H1 (cell line): ENCODE results near the gene SCYL3. TPM values are rescaled to one million over a fixed set of nuclear protein-coding genes. Genes with fewer than 3 reads are reported as not detected.

Experiments
- CTCF ChIA-PET: fragments of 300-600 bp; sonication (Branson Sonifier 250); formaldehyde crosslinking; loops from one replicate; lab custom pipeline; 2021; ENCODE audit not compliant: partially characterized antibody; lab: Charles Lee
- POLR2A ChIA-PET: fragments of 300-600 bp; sonication (Branson Sonifier 250); formaldehyde crosslinking; loops from one replicate; lab custom pipeline; 2021; ENCODE audit warnings: inconsistent platforms; ENCODE audit not compliant: partially characterized antibody; lab: Charles Lee
- DNase-seq, 2 experiments: peaks; one replicate each; pipeline versions ENCODE4 v3.0.0 to v3.0.0-alpha.2; 2010 to 2022; ENCODE audit warnings: low spot score in 2 of 2, low read depth in 1 of 2, mixed read lengths in 1 of 2
- FAIRE-seq: peaks from 2 replicates; lab custom pipeline; 2011; peaks lifted over from hg19 to GRCh38; lab: Jason Lieb, UNC
- H2AFZ ChIP-seq: 2 replicates; pipeline ENCODE4 v1.8.1; 2012; ENCODE audit warnings: low read length, inconsistent platforms
- H2AK5ac ChIP-seq: 2 replicates; pipeline ENCODE4 v1.6.1; 2013; ENCODE audit warnings: low read depth, low read length
- H2BK120ac ChIP-seq: replicated peaks from 2 replicates; pipeline ENCODE3; 2013; ENCODE audit warnings: low read depth, low read length, inconsistent platforms
- H2BK12ac ChIP-seq: 2 replicates; pipeline ENCODE4 v1.6.1; 2013; ENCODE audit warnings: low read depth, low read length
- H2BK15ac ChIP-seq: 2 replicates; pipeline ENCODE4 v1.6.1; 2013; ENCODE audit warnings: low read length
- H2BK20ac ChIP-seq: 2 replicates; pipeline ENCODE4 v1.6.1; 2013; ENCODE audit warnings: low read length
- H2BK5ac ChIP-seq: 2 replicates; pipeline ENCODE4 v1.6.1; 2013; ENCODE audit warnings: low read depth, low read length
- H3K14ac ChIP-seq: 2 replicates; pipeline ENCODE4 v1.6.1; 2013; ENCODE audit warnings: inconsistent platforms; ENCODE audit not compliant: insufficient read length
- H3K18ac ChIP-seq: 2 replicates; pipeline ENCODE4 v1.6.1; 2013; ENCODE audit warnings: low read length; ENCODE audit errors: extremely low read depth
- H3K23ac ChIP-seq: 2 replicates; pipeline ENCODE4 v1.6.1; 2013; ENCODE audit warnings: inconsistent platforms; ENCODE audit not compliant: insufficient read length
- H3K23me2 ChIP-seq: 2 replicates; pipeline ENCODE4 v1.6.1; 2013; ENCODE audit warnings: low read depth, low read length
- H3K27ac ChIP-seq: 2 replicates; pipeline ENCODE4 v1.6.1; 2011; ENCODE audit warnings: low read depth, low read length, inconsistent platforms
- H3K27me3 ChIP-seq, 4 experiments: replicated peaks in 1 of 4; 1 replicate in 1 of 4; 2 replicates in 3 of 4; pipeline versions ENCODE4 v1.6.1 to v1.8.1; 2011 to 2013; ENCODE audit warnings: low read length in 3 of 4, mild to moderate bottlenecking in 3 of 4, inconsistent platforms in 2 of 4, mixed read lengths in 2 of 4, moderate library complexity in 1 of 4; ENCODE audit not compliant: control insufficient read depth in 3 of 4, insufficient read depth in 3 of 4; ENCODE audit errors: extremely low read depth in 1 of 4
- H3K36me3 ChIP-seq, 4 experiments: 2 replicates each; pipeline versions ENCODE4 v1.6.1 to v1.8.1; 2011 to 2013; ENCODE audit warnings: mild to moderate bottlenecking in 4 of 4, low read length in 3 of 4, moderate library complexity in 2 of 4, control low read depth in 1 of 4, inconsistent platforms in 1 of 4; ENCODE audit not compliant: insufficient read depth in 4 of 4, control insufficient read depth in 2 of 4
- H3K4ac ChIP-seq: replicated peaks from 2 replicates; pipeline ENCODE3; 2013; ENCODE audit warnings: low read length, low read depth, mixed read lengths, inconsistent platforms; ENCODE audit not compliant: insufficient read length
- H3K4me1 ChIP-seq, 4 experiments: replicated peaks in 1 of 4; 1 replicate in 1 of 4; 2 replicates in 3 of 4; pipeline versions ENCODE4 v1.6.1 to v1.8.1; 2011 to 2013; ENCODE audit warnings: low read length in 3 of 4, inconsistent platforms in 2 of 4, mixed read lengths in 1 of 4; ENCODE audit not compliant: insufficient read depth in 4 of 4, control insufficient read depth in 3 of 4
- H3K4me2 ChIP-seq, 2 experiments: 2 replicates each; pipeline versions ENCODE4 v1.6.1 to v1.8.1; 2011 to 2013; ENCODE audit warnings: low read depth in 2 of 2, low read length in 2 of 2, control low read depth in 1 of 2, inconsistent platforms in 1 of 2, mild to moderate bottlenecking in 1 of 2; ENCODE audit not compliant: insufficient read depth in 1 of 2
- H3K4me3 ChIP-seq, 4 experiments: fragments of 200-600, 300-600 bp in 1 of 4; sonication (generic), shearing (Covaris generic), sonication (Bioruptor Twin) in 1 of 4; 2 replicates each; pipeline versions ENCODE4 v1.5.1 to v1.8.1; 2011 to 2016; ENCODE audit warnings: low read length in 4 of 4, low read depth in 3 of 4, control low read depth in 2 of 4, inconsistent platforms in 2 of 4, mild to moderate bottlenecking in 2 of 4, mixed read lengths in 1 of 4, moderate library complexity in 1 of 4; ENCODE audit not compliant: insufficient read depth in 2 of 4; ENCODE audit errors: extremely low read depth in 1 of 4
- H3K56ac ChIP-seq: replicated peaks from 2 replicates; pipeline ENCODE3; 2013; ENCODE audit warnings: low read depth, mild to moderate bottlenecking, mixed read lengths, low read length, inconsistent platforms; ENCODE audit not compliant: insufficient read length
- H3K79me1 ChIP-seq: 2 replicates; pipeline ENCODE4 v1.6.1; 2013; ENCODE audit warnings: low read depth, low read length, control low read depth
- H3K79me2 ChIP-seq, 2 experiments: 2 replicates each; pipeline versions ENCODE4 v1.6.1 to v1.8.1; 2012 to 2013; ENCODE audit warnings: low read length in 2 of 2, mild to moderate bottlenecking in 2 of 2, inconsistent platforms in 1 of 2; ENCODE audit not compliant: insufficient read depth in 2 of 2, control insufficient read depth in 1 of 2
- H3K9ac ChIP-seq, 4 experiments: replicated peaks in 1 of 4; 1 replicate in 1 of 4; 2 replicates in 3 of 4; pipeline versions ENCODE4 v1.6.1 to v1.8.1; 2011 to 2013; ENCODE audit warnings: low read depth in 3 of 4, low read length in 3 of 4, control low read depth in 2 of 4, mild to moderate bottlenecking in 2 of 4, moderate library complexity in 2 of 4, inconsistent platforms in 1 of 4; ENCODE audit errors: extremely low read depth in 1 of 4
- H3K9me3 ChIP-seq, 2 experiments: 2 replicates each; pipeline versions ENCODE4 v1.6.1 to v1.8.1; 2012 to 2013; ENCODE audit warnings: mild to moderate bottlenecking in 2 of 2, moderate library complexity in 2 of 2, control low read depth in 1 of 2, inconsistent platforms in 1 of 2, low read depth in 1 of 2, low read length in 1 of 2, mixed read lengths in 1 of 2; ENCODE audit not compliant: insufficient read depth in 2 of 2
- H4K20me1 ChIP-seq, 2 experiments: replicated peaks in 1 of 2; 2 replicates each; pipeline versions ENCODE3 to v1.8.1; 2011 to 2013; ENCODE audit warnings: inconsistent platforms in 2 of 2, low read length in 2 of 2, mild to moderate bottlenecking in 1 of 2; ENCODE audit not compliant: insufficient read depth in 2 of 2, control insufficient read depth in 1 of 2
- H4K5ac ChIP-seq: 2 replicates; pipeline ENCODE4 v1.6.1; 2013; ENCODE audit warnings: low read length, low read depth, mixed read lengths, inconsistent platforms; ENCODE audit not compliant: insufficient read length
- H4K8ac ChIP-seq: 2 replicates; pipeline ENCODE4 v1.8.0; 2013; ENCODE audit warnings: mild to moderate bottlenecking, moderate library complexity, low read length, inconsistent platforms; ENCODE audit not compliant: insufficient read depth; ENCODE audit errors: extremely low read depth
- H4K91ac ChIP-seq: replicated peaks from 2 replicates; pipeline ENCODE3; 2013; ENCODE audit warnings: low read length, mixed read lengths, inconsistent platforms; ENCODE audit not compliant: insufficient read length
- CBX5 ChIP-seq: fragments of 300-800, 300-1000 bp; sonication (generic); IDR thresholded peaks from 2 replicates; pipeline ENCODE4 v1.7.1; 2016; ENCODE audit warnings: antibody characterized with exemption, low read length, low read depth
- CBX8 ChIP-seq: fragments of 300-800, 300-1000 bp; sonication (generic); IDR thresholded peaks from 2 replicates; pipeline ENCODE4 v1.7.1; 2016; ENCODE audit warnings: low read depth, low read length, borderline replicate concordance
- CHD1 ChIP-seq: IDR thresholded peaks from 2 replicates; pipeline ENCODE4 v1.6.1; 2012; ENCODE audit warnings: low read depth, low read length, improper control_type of control experiment
- EGR1 ChIP-seq: IDR thresholded peaks from 2 replicates; pipeline ENCODE4 v1.6.1; 2011; ENCODE audit warnings: low read depth, low read length, borderline replicate concordance
- FOSL1 ChIP-seq: IDR thresholded peaks from 2 replicates; pipeline ENCODE4 v1.6.1; 2011; ENCODE audit warnings: mild to moderate bottlenecking, low read depth, low read length, moderate library complexity; ENCODE audit not compliant: insufficient read depth
- MAFK ChIP-seq: IDR thresholded peaks from 2 replicates; pipeline ENCODE4 v1.6.1; 2012; ENCODE audit warnings: low read depth, mild to moderate bottlenecking, improper control_type of control experiment, low read length
- WGBS, 2 experiments: shearing (Covaris generic) in 1 of 2; methylation state at CpG; one replicate each; pipeline versions ENCODE4 v1.1.6 to v1.1.7; 2013 to 2015; ENCODE audit warnings: low lambda C conversion rate in 2 of 2, mixed read lengths in 2 of 2, inconsistent platforms in 1 of 2, low coverage in 1 of 2, missing lambda C conversion rate in 1 of 2; ENCODE audit not compliant: insufficient replicate concordance in 2 of 2, insufficient coverage in 1 of 2, insufficient read length in 1 of 2; ENCODE audit errors: extremely low coverage in 1 of 2, missing lambda C conversion rate in 1 of 2; 5-methylcytosine and 5-hydroxymethylcytosine counted together
- polyA plus RNA-seq, 7 experiments: library from polyadenylated mRNA; depleted of rRNA in 3 of 7; stranded (reverse) in 5 of 7; unstranded in 2 of 7; fragments of >200 nt in 5 of 7; fragments of 200-250 nt in 2 of 7; gene quantifications; 1 replicate in 5 of 7; 2 replicates in 1 of 7; 4 replicates in 1 of 7; pipeline versions ENCODE4 v1.2.1 to v1.2.3, GENCODE V29; 2011 to 2013; ENCODE audit warnings: missing spikeins in 2 of 7, mixed read lengths in 2 of 7
- total RNA-seq: library from RNA; stranded (reverse); fragmentation: NEBNext Ultra II Directional; extraction: Animal tissue kit (Norgen Biotek cat#: 25700); gene quantifications from 2 replicates; pipeline ENCODE4 v1.2.1, GENCODE V29; 2021
- TF ChIP-seq, protein P1 (sequence below): IDR thresholded peaks from 2 replicates; pipeline ENCODE4 v1.6.1; 2011; ENCODE audit warnings: low read depth, mild to moderate bottlenecking, low read length; ENCODE audit not compliant: insufficient read depth

SCYL3 gene
- total and polyA plus RNA-seq, 2 of the 8 experiments (the other 6 are each of a cell fraction or from before 2014, with no cell fraction given): 2.7 to 5.3 TPM

DNA sequence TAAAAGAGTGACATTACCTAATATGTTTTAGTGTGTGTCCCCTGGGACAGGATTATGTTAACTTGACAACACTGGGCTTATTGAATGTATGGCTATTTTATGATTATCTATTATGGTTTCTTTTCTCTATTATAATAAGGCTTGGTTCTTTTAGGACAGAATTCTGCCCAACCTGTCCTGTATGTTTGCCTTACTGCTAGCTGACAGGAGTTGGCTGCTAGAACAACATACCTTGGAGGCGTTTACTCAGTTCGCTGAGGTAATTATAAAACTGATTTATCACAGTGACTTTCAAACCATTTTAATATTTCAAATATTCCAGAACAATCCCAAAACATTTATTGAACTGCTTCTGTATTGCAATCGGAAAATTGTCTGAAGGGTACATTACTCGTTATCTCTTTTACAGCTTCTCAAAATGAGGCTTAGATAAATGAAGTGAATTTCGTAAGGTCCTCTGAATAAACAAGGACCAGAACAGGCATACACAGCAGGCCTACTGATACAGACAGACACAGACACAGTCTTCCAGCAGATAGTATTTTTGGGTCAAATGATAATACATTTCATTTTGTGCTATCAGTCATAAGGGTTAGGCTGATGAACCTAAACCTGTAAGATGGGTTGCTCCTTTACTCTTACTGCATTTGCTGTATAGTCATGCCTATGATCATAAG is 44.2 kb downstream of the SCYL3 start:
- no peak overlapping the region for H3K23ac ChIP-seq

More for the DNA sequence above, 44.2 kb downstream of the SCYL3 start:
- no peak overlapping the region for H2BK120ac ChIP-seq
- no peak overlapping the region for H2BK15ac ChIP-seq
- H3K4ac ChIP-seq: no peak overlapping the region
- H3K23me2 ChIP-seq: no peaks in the 10 kb centered on the region
- CTCF ChIA-PET: interaction anchor here (0.6 to 1.0 kb wide), 4 partner anchors 15 to 1410 kb away, joined by 3 to 4 read pairs (median 3); no protein-coding TSS in a partner anchor
- POLR2A ChIA-PET: no interaction called here
- no peak overlapping the region for H3K4me3 ChIP-seq
- TF ChIP-seq, protein P1, sequence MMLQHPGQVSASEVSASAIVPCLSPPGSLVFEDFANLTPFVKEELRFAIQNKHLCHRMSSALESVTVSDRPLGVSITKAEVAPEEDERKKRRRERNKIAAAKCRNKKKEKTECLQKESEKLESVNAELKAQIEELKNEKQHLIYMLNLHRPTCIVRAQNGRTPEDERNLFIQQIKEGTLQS: no peak
- TF ChIP-seq CHD1 (no peak), MAFK (no peak), CBX5 (no peak), CBX8 (no peak), FOSL1 (no peak), EGR1 (no peak)
- H3K56ac ChIP-seq: no peak overlapping the region
- H3K79me1 ChIP-seq: no peaks in the 10 kb centered on the region
- H4K5ac ChIP-seq: no peak overlapping the region
- H3K9me3 ChIP-seq: no peaks in the 10 kb centered on the region
- H3K79me2 ChIP-seq: no peaks in the 10 kb centered on the region
- H2BK20ac ChIP-seq: no peak overlapping the region
- 88% methylated on average over 5 of the region's 5 CpGs; no CpG with 5 or more reads in 1 of the 2 experiments for WGBS, 2 experiments
- no peak overlapping the region for H2AFZ ChIP-seq
- no peak overlapping the region for H3K9ac ChIP-seq
- no peak overlapping the region for H3K14ac ChIP-seq
- H3K36me3 ChIP-seq: peaks cover 7 to 86% (median 48%) of the 10 kb centered on the region in 4 experiments; a peak in 7 of 8 replicates
- H3K27ac ChIP-seq: no peak overlapping the region
- no peak overlapping the region for H3K4me2 ChIP-seq
- DNase-seq: no peak
- no peak overlapping the region for H2BK5ac ChIP-seq
- no peak for FAIRE-seq
- no peaks in the 10 kb centered on the region for H3K27me3 ChIP-seq
- H4K91ac ChIP-seq: no peak overlapping the region
- H3K18ac ChIP-seq: no peak overlapping the region
- no peaks in the 10 kb centered on the region for H3K4me1 ChIP-seq
- H4K8ac ChIP-seq: no peak overlapping the region
- no peak overlapping the region for H2BK12ac ChIP-seq
- peaks cover 0 to 2% of the 10 kb centered on the region in 2 experiments for H4K20me1 ChIP-seq
- H2AK5ac ChIP-seq: no peak overlapping the region
